ENCODE data around the gene MRPS25.
A peak's percentile ranks its signal among the peaks of the same experiment; 100 is the strongest.
"Not testable (repeated sequence)": the region's sequence is repeated elsewhere in the genome, so short reads cannot be mapped to it uniquely, and the experiment has no call there.

MRPS25 gene

GRCh38 chr3:15043408-15044171 is 21.5 kb downstream of the MRPS25 start:
- no peak for DNase-seq (ENCODE audit: low read depth, low spot score)

GRCh38 chr3:15042936-15043335 is 22.2 kb downstream of the MRPS25 start:
- DNase-seq (ENCODE audit: low read depth, low spot score) = no peak

GRCh38 chr3:15041950-15042349 is 23.2 kb downstream of the MRPS25 start:
- DNase-seq (ENCODE audit: low read depth, low spot score) = no peak

GRCh38 chr3:15040844-15041243 is 24.3 kb downstream of the MRPS25 start:
- peak; percentile 12 for DNase-seq (ENCODE audit: low read depth, low spot score)

GRCh38 chr3:15038306-15038705 is 26.8 kb downstream of the MRPS25 start:
- no peak for DNase-seq (ENCODE audit: low read depth, low spot score)

GRCh38 chr3:15033103-15033502 is 32.0 kb downstream of the MRPS25 start:
- DNase-seq (ENCODE audit: low read depth, low spot score) = no peak

- no peak for DNase-seq (ENCODE audit: low read depth, low spot score)
These were observed 32.5 kb downstream of the MRPS25 start for GRCh38 chr3:15032650-15033049.

- DNase-seq (ENCODE audit: low read depth, low spot score) = no peak
These were observed 35.5 kb downstream of the MRPS25 start for GRCh38 chr3:15029625-15030024.

GRCh38 chr3:15023719-15024118 is 41.4 kb downstream of the MRPS25 start:
- no peak for DNase-seq (ENCODE audit: low read depth, low spot score)

GRCh38 chr3:15023249-15023648 is 41.9 kb downstream of the MRPS25 start:
- DNase-seq (ENCODE audit: low read depth, low spot score) = no peak

GRCh38 chr3:15017191-15017590 is 47.9 kb downstream of the MRPS25 start:
- DNase-seq (ENCODE audit: low read depth, low spot score) = no peak

- DNase-seq (ENCODE audit: low read depth, low spot score) = no peak
These were observed 49.7 kb downstream of the MRPS25 start for GRCh38 chr3:15015456-15015855.

GRCh38 chr3:15014606-15015328 is 50.3 kb downstream of the MRPS25 start:
- DNase-seq (ENCODE audit: low read depth, low spot score) = no peak

GRCh38 chr3:15011174-15011573 is 53.9 kb downstream of the MRPS25 start:
- no peak for DNase-seq (ENCODE audit: low read depth, low spot score)

GRCh38 chr3:15010664-15011063 is 54.5 kb downstream of the MRPS25 start:
- DNase-seq (ENCODE audit: low read depth, low spot score) = no peak

GRCh38 chr3:15009167-15009566 is 55.9 kb downstream of the MRPS25 start:
- no peak for DNase-seq (ENCODE audit: low read depth, low spot score)

GRCh38 chr3:15007681-15008141 is 57.4 kb downstream of the MRPS25 start:
- peak; percentile 48 for DNase-seq (ENCODE audit: low read depth, low spot score)

- not testable (repeated sequence) for DNase-seq (ENCODE audit: low read depth, low spot score)
These were observed 65.9 kb downstream of the MRPS25 start for GRCh38 chr3:14999182-14999581.
